Fibroblast of peridontal ligament (primary cell): Measurements from ENCODE around the gene ASIC1.

Experiments
- DNase-seq: peaks from one replicate; pipeline ENCODE4 v3.0.0-alpha.2; 2010; ENCODE audit errors: extremely low read depth

The ASIC1 gene

GRCh38 chr12:50041062-50041860, 16.1 kb upstream of the ASIC1 start:
- no peak for DNase-seq

GRCh38 chr12:50041962-50042361, 15.4 kb upstream of the ASIC1 start:
- DNase-seq = no peak

GRCh38 chr12:50042693-50043092, 14.7 kb upstream of the ASIC1 start:
- DNase-seq = no peak

GRCh38 chr12:50043308-50043707, 14.1 kb upstream of the ASIC1 start:
- DNase-seq = no peak

GRCh38 chr12:50043854-50044253, 13.5 kb upstream of the ASIC1 start:
- DNase-seq = no peak

- DNase-seq = no peak
These were observed 9.6 kb upstream of the ASIC1 start for GRCh38 chr12:50047693-50048250.

GRCh38 chr12:50049254-50050118, 7.9 kb upstream of the ASIC1 start:
- DNase-seq = no peak

GRCh38 chr12:50050119-50050385, 7.3 kb upstream of the ASIC1 start:
- no peak for DNase-seq

- peak; percentile 65 for DNase-seq
These were observed 6.8 kb upstream of the ASIC1 start for GRCh38 chr12:50050410-50051098.

GRCh38 chr12:50051101-50051806, 6.1 kb upstream of the ASIC1 start:
- no peak for DNase-seq

GRCh38 chr12:50052544-50052943, 4.9 kb upstream of the ASIC1 start:
- DNase-seq = no peak

- no peak for DNase-seq
These were observed 4.4 kb upstream of the ASIC1 start for GRCh38 chr12:50052964-50053363.

- DNase-seq = no peak
These were observed 3.8 kb upstream of the ASIC1 start for GRCh38 chr12:50053583-50053982.

- DNase-seq = peak; percentile 57
These were observed 1.4 kb upstream of the ASIC1 start for GRCh38 chr12:50055831-50056638.

- no peak for DNase-seq
These were observed 788 bp upstream of the ASIC1 start for GRCh38 chr12:50056639-50056976.

- no peak for DNase-seq
These were observed 687 bp downstream of the ASIC1 start for GRCh38 chr12:50057896-50058670.

- DNase-seq = no peak
These were observed 1.4 kb downstream of the ASIC1 start for GRCh38 chr12:50058743-50059312.

GRCh38 chr12:50059440-50060119, 2.2 kb downstream of the ASIC1 start:
- no peak for DNase-seq

GRCh38 chr12:50060120-50060468, 2.7 kb downstream of the ASIC1 start:
- no peak for DNase-seq
